Heart right ventricle (tissue), 16 donors: ENCODE measurements around the gene CACTIN. TPM values are rescaled to one million over a fixed set of nuclear protein-coding genes. Genes with fewer than 3 reads are reported as not detected.

Source experiments
- ATAC-seq, 8 donors: fragments of 200-7000 bp; cut with Tn5 transposase; one replicate each; pipeline ENCODE4 v1.9.1; 2020; ENCODE audit warnings: mild to moderate bottlenecking in 8 of 8, moderate library complexity in 8 of 8, moderate number of reproducible peaks in 1 of 8
- DNase-seq, 2 donors: peaks; one replicate each; pipeline ENCODE4 v3.0.0-alpha.2; 2020
- H3K27ac ChIP-seq, 10 donors: fragments of 200-600 bp; sonication (generic) in 2 of 10; one replicate each; pipeline versions ENCODE4 v1.5.0 to v1.8.0; 2020 to 2022; ENCODE audit warnings: mild to moderate bottlenecking in 3 of 10
- H3K27me3 ChIP-seq, 7 donors: fragments of 200-600 bp; one replicate each; pipeline ENCODE4 v1.8.0; 2021 to 2022; ENCODE audit warnings: mild to moderate bottlenecking in 2 of 7
- H3K36me3 ChIP-seq, 9 donors: fragments of 200-600 bp; sonication (generic) in 1 of 9; one replicate each; pipeline versions ENCODE4 v1.5.0 to v1.8.0; 2020 to 2022; ENCODE audit warnings: mild to moderate bottlenecking in 2 of 9
- H3K4me1 ChIP-seq, 9 donors: fragments of 200-600 bp; sonication (generic) in 1 of 9; one replicate each; pipeline versions ENCODE4 v1.5.0 to v1.8.0; 2020 to 2022; ENCODE audit warnings: mild to moderate bottlenecking in 4 of 9
- H3K4me3 ChIP-seq, 10 donors: fragments of 200-600 bp; sonication (generic) in 2 of 10; one replicate each; pipeline versions ENCODE4 v1.5.0 to v1.8.0; 2020 to 2022; ENCODE audit warnings: mild to moderate bottlenecking in 7 of 10, moderate library complexity in 2 of 10
- H3K9me3 ChIP-seq, 11 donors: fragments of 200-600 bp in 10 of 11; sonication (generic) in 2 of 11; one replicate each; pipeline versions ENCODE4 v1.5.0 to v1.8.0; 2013 to 2022; ENCODE audit warnings: mild to moderate bottlenecking in 2 of 11, control low read depth in 1 of 11, moderate library complexity in 1 of 11
- CTCF ChIP-seq, 9 donors: fragments of 200-600 bp; sonication (generic) in 2 of 9; IDR thresholded peaks; one replicate each; pipeline versions ENCODE4 v1.5.0 to v1.8.0; 2021 to 2022; ENCODE audit warnings: antibody characterized with exemption in 9 of 9, mild to moderate bottlenecking in 5 of 9, moderate library complexity in 1 of 9
- WGBS, 2 donors: extraction: QIAGEN DNeasy Blood & Tissue Kit; methylation state at CpG; one replicate each; pipeline ENCODE4 v1.1.7; 2013; ENCODE audit warnings: inconsistent platforms in 1 of 2; 5-methylcytosine and 5-hydroxymethylcytosine counted together
- intact Hi-C, 10 donors: fragments of 100-400 bp; cut with DNase I; formaldehyde crosslinking; loops; one replicate each; pipeline versions ENCODE4 v1.11.1 to v1.14.2; 2022
- polyA plus RNA-seq, 2 donors: library from polyadenylated mRNA; stranded (reverse); fragments of 200-250 nt; gene quantifications; one replicate each; pipeline ENCODE4 v1.2.3, GENCODE V29; 2013
- total RNA-seq, 10 donors: library from RNA; stranded (reverse); fragmentation: NEBNext Ultra II Directional in 3 of 10; extraction: Animal tissue kit (Norgen Biotek cat#: 25700) in 3 of 10; gene quantifications; one replicate each; pipeline versions ENCODE4 v1.2.1 to v1.2.4, GENCODE V29; 2021 to 2023
- donor health status: Arrhythmogenic right ventricular cardiomyopathy.
- donor health status: ischemic (EF 13 %, LVEDD 7.1; RV severe dilation, severe dysfunction).
- donor health status: healthy with polysubstance abuse.
- donor health status: DM: no; HTN: yes; CAD: no.
- donor health status: DM: no; HTN: no; CAD: no.
- donor health status: ischemic (EF 25% LVEDD 6.9; RV normal size, moderate dysfunction).
- donor health status: ischemic (EF 25% LVEDD 5.7; RV mildly dilated, moderate dysfunction).
- donor health status: healthy.
- donor health status: DM: yes; HTN: yes; CAD: no.
- donor health status: Ischemic cardiomyopathy.
- donor health status: ischemic (EF 35%, LVEDD 5.7; RV mildly dilated, moderate dysfunction).
- donor health status: nonischemic (EF 11% LVEDD 7.7; RV severe dilation, severe dysfunction).
- donor health status: DM: yes; HTN: yes; CAD: no.
- donor health status: PGD.
- donor health status: ischemic (EF 29% LVEDD 5.4; RV normal size, mild dysfunction).
- donor health status: nonischemic (EF 23%, LVEDD 6.1; RV moderate dilation, normal function).

The CACTIN gene
- total and polyA plus RNA-seq, 12 donors: 9.7 to 17.6 (median 12.7) TPM

- Histone ChIP-seq H3K27ac (no peak overlapping the region), H3K4me1 (no peaks in the 10 kb centered on the region), H3K9me3 (no peaks in the 10 kb centered on the region), H3K4me3 (no peak overlapping the region), H3K27me3 (no peaks in the 10 kb centered on the region), H3K36me3 (peaks cover 0 to 97% (median 34%) of the 10 kb centered on the region in 9 donors)
- no peak for TF ChIP-seq CTCF (IDR thresholded peaks at IDR 0.05)
- ATAC-seq (no peak), DNase-seq (no peak)
- intact Hi-C loops: no loop called here
- 98% methylated on average over 13 of the region's 13 CpGs for WGBS, 2 donors
Observed at GRCh38 chr19:3639479-3639878, 12.9 kb upstream of the CACTIN start.

GRCh38 chr19:3638208-3639193, 11.9 kb upstream of the CACTIN start:
- Histone ChIP-seq H3K9me3 (no peaks in the 10 kb centered on the region), H3K4me3 (no peak overlapping the region), H3K36me3 (peaks cover 0 to 96% (median 33%) of the 10 kb centered on the region in 9 donors), H3K4me1 (no peaks in the 10 kb centered on the region), H3K27me3 (no peaks in the 10 kb centered on the region), H3K27ac (no peak overlapping the region)
- WGBS, 2 donors: 92 to 93% methylated on average over 55 of the region's 55 CpGs
- DNase-seq (no peak), ATAC-seq (no peak)
- TF ChIP-seq CTCF (IDR thresholded peaks at IDR 0.05): no peak
- intact Hi-C loops: no loop called here

GRCh38 chr19:3637621-3638020, 11.0 kb upstream of the CACTIN start:
- no peak for TF ChIP-seq CTCF (IDR thresholded peaks at IDR 0.05)
- DNase-seq (no peak), ATAC-seq (no peak)
- H3K4me1 ChIP-seq: no peaks in the 10 kb centered on the region
- H3K4me3 ChIP-seq: no peak overlapping the region
- H3K27me3 ChIP-seq: no peaks in the 10 kb centered on the region
- no peak overlapping the region for H3K27ac ChIP-seq
- H3K36me3 ChIP-seq: peaks cover 0 to 97% (median 33%) of the 10 kb centered on the region in 9 donors
- H3K9me3 ChIP-seq: no peaks in the 10 kb centered on the region
- WGBS, 2 donors: 93 to 95% methylated on average over 23 of the region's 23 CpGs
- intact Hi-C loops: no loop called here

GRCh38 chr19:3636962-3637361, 10.4 kb upstream of the CACTIN start:
- Histone ChIP-seq H3K4me3 (no peak overlapping the region), H3K27me3 (no peaks in the 10 kb centered on the region), H3K36me3 (peaks cover 0 to 97% (median 33%) of the 10 kb centered on the region in 9 donors), H3K27ac (no peak overlapping the region), H3K9me3 (no peaks in the 10 kb centered on the region), H3K4me1 (no peaks in the 10 kb centered on the region)
- intact Hi-C loops: no loop called here
- ATAC-seq (no peak), DNase-seq (no peak)
- WGBS, 2 donors: 95% methylated on average over 20 of the region's 20 CpGs
- no peak for TF ChIP-seq CTCF (IDR thresholded peaks at IDR 0.05)
